ENCODE measurements around the gene TIAM1. TPM values are rescaled to one million over a fixed set of nuclear protein-coding genes. Genes with fewer than 3 reads are reported as not detected.

Gene TIAM1
- total and polyA plus RNA-seq, 11 donors = 0.31 to 9.4 (median 1.1) TPM

- no peak overlapping the region for H3K4me3 ChIP-seq
- H3K9me3 ChIP-seq = no peaks in the 10 kb centered on the region
- 95 to 99% (median 97%) methylated on average over 2 of the region's 2 CpGs for WGBS, 4 donors
- no peak for TF ChIP-seq POLR2A (IDR thresholded peaks at IDR 0.05)
- no peak for TF ChIP-seq CTCF (IDR thresholded peaks at IDR 0.05)
- intact Hi-C loops (cut with DNase I) = no loop called here
- ATAC-seq = no peak
- H3K27ac ChIP-seq = no peak overlapping the region
- peaks cover 0 to 7% (median 0%) of the 10 kb centered on the region in 9 donors for H3K27me3 ChIP-seq
- DNase-seq = no peak
- no peaks in the 10 kb centered on the region for H3K36me3 ChIP-seq
- H3K4me1 ChIP-seq = peaks cover 0 to 17% (median 0%) of the 10 kb centered on the region in 12 donors
These were observed 23.7 kb upstream of the TIAM1 start for GRCh38 chr21:31367801-31368200.

DNA sequence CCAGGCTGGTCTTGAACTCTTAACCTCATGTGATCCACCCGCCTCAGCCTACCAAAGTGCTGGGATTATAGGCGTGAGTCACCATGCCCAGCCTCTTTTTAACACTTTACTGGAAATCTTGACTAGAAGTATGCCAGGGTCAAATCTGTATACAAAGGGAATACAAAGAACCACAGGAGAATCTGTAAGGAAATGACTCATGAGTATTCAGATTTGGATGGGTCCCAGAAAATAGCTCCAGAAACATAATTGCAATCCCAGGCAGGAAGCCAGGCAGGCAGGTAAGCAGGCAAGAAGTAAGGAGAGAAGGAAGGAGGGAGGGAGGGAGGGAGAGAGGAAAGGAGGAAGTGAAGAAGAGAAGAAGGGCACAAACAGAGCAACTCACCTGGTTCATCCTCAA, 22.8 kb upstream of the TIAM1 start:
- Histone ChIP-seq H3K9me3 (no peaks in the 10 kb centered on the region), H3K27me3 (peaks cover 0 to 3% (median 0%) of the 10 kb centered on the region in 9 donors), H3K27ac (no peak overlapping the region), H3K4me1 (peaks cover 0 to 15% (median 0%) of the 10 kb centered on the region in 12 donors), H3K36me3 (no peaks in the 10 kb centered on the region), H3K4me3 (no peak overlapping the region)
- WGBS, 4 donors = 55 to 85% (median 63%) methylated on average over 2 of the region's 2 CpGs
- DNase-seq (no peak), ATAC-seq (no peak)
- intact Hi-C loops (cut with DNase I) = no loop called here
- no peak for TF ChIP-seq CTCF (IDR thresholded peaks at IDR 0.05)
- no peak for TF ChIP-seq POLR2A (IDR thresholded peaks at IDR 0.05)

GRCh38 chr21:31364253-31364945, 20.3 kb upstream of the TIAM1 start:
- ATAC-seq = no peak

GRCh38 chr21:31363720-31364119, 19.7 kb upstream of the TIAM1 start:
- H3K27me3 ChIP-seq = no peaks in the 10 kb centered on the region
- TF ChIP-seq POLR2A (IDR thresholded peaks at IDR 0.05) = no peak
- TF ChIP-seq CTCF (IDR thresholded peaks at IDR 0.05) = no peak
- peaks cover 0 to 12% (median 0%) of the 10 kb centered on the region in 12 donors for H3K9me3 ChIP-seq
- DNase-seq (no peak), ATAC-seq (no peak)
- 31 to 63% (median 54%) methylated on average over 1 of the region's 1 CpG for WGBS, 4 donors
- intact Hi-C loops (cut with DNase I) = no loop called here
- H3K27ac ChIP-seq = no peak overlapping the region
- no peak overlapping the region for H3K4me3 ChIP-seq
- H3K36me3 ChIP-seq = no peaks in the 10 kb centered on the region
- H3K4me1 ChIP-seq = no peaks in the 10 kb centered on the region

More at GRCh38 chr21:31364253-31364945, 20.3 kb upstream of the TIAM1 start:
- TF ChIP-seq CTCF (IDR thresholded peaks at IDR 0.05) (no peak), POLR2A (IDR thresholded peaks at IDR 0.05) (no peak)
- Histone ChIP-seq H3K36me3 (no peaks in the 10 kb centered on the region), H3K4me1 (no peaks in the 10 kb centered on the region), H3K9me3 (peaks cover 0 to 12% (median 0%) of the 10 kb centered on the region in 12 donors), H3K27me3 (no peaks in the 10 kb centered on the region), H3K4me3 (no peak overlapping the region), H3K27ac (no peak overlapping the region)
- no peak for DNase-seq
- 87 to 93% (median 89%) methylated on average over 4 of the region's 4 CpGs for WGBS, 4 donors
- intact Hi-C loops (cut with DNase I) = no loop called here

All from heart left ventricle (tissue), 16 donors.